ENCODE data around the gene ADAM22. TPM values are rescaled to one million over a fixed set of nuclear protein-coding genes. Genes with fewer than 3 reads are reported as not detected.

The ADAM22 gene
- total and polyA plus RNA-seq, 2 donors (not counting 1 experiment from before 2014, with no cell fraction given) = 0.18 to 0.66 TPM

DNA sequence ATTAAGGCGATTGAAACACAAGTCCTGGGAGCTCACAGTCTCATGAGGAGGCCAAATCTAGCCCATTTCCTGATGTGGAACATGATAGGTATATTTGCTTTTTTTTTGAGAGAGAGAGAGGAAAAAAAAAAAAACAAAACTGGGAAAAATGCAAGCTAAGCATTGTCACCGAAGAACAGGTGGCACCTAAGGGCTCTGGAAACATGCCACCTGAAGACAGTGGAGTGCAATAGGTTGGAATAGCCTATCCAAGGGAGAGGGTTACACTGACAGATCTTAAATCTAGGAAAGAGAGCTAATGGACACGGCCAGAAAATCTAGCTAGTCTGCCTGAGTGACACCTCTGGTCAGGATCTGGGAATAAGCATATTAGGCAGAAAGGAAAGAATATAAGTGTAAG is 175.6 kb downstream of the ADAM22 start:
- Histone ChIP-seq H3K9me3 (ENCODE audit: control insufficient read depth, insufficient read depth, low read depth, low read length) (no peaks in the 10 kb centered on the region), H3K36me3 (ENCODE audit: control insufficient read depth, insufficient read depth, low read length) (no peaks in the 10 kb centered on the region), H3K9ac (ENCODE audit: insufficient read depth, low read length) (no peak overlapping the region), H3K4me3 (replicated peaks in 1 of 4; ENCODE audit: control extremely low read depth in 1 of 4, insufficient read depth in 1 of 4, low read depth in 3 of 4, low read length in 4 of 4) (no peak overlapping the region), H3K4me1 (ENCODE audit: control insufficient read depth, extremely low read depth, insufficient read depth, low read length) (no peaks in the 10 kb centered on the region), H3K79me2 (ENCODE audit: control insufficient read depth, insufficient read depth, low read length) (no peaks in the 10 kb centered on the region), H3K27ac (ENCODE audit: insufficient read depth, low read length) (no peak overlapping the region), H3K27me3 (ENCODE audit: control insufficient read depth, insufficient read depth, low read length) (no peaks in the 10 kb centered on the region), H2AFZ (ENCODE audit: low read length) (no peak overlapping the region), H4K20me1 (ENCODE audit: control insufficient read depth, extremely low read depth, insufficient read depth, low read length) (no peaks in the 10 kb centered on the region), H3K4me2 (ENCODE audit: extremely low read depth, insufficient read depth, low read length) (no peak overlapping the region)
- DNase-seq (ENCODE audit: low read depth in 2 of 2) = no peak
- TF ChIP-seq, protein P1, sequence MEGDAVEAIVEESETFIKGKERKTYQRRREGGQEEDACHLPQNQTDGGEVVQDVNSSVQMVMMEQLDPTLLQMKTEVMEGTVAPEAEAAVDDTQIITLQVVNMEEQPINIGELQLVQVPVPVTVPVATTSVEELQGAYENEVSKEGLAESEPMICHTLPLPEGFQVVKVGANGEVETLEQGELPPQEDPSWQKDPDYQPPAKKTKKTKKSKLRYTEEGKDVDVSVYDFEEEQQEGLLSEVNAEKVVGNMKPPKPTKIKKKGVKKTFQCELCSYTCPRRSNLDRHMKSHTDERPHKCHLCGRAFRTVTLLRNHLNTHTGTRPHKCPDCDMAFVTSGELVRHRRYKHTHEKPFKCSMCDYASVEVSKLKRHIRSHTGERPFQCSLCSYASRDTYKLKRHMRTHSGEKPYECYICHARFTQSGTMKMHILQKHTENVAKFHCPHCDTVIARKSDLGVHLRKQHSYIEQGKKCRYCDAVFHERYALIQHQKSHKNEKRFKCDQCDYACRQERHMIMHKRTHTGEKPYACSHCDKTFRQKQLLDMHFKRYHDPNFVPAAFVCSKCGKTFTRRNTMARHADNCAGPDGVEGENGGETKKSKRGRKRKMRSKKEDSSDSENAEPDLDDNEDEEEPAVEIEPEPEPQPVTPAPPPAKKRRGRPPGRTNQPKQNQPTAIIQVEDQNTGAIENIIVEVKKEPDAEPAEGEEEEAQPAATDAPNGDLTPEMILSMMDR (conservative IDR thresholded peaks at IDR 0.05 in 1 of 2, IDR thresholded peaks at IDR 0.05 in 1 of 2; ENCODE audit: low read depth in 1 of 2, low read length in 2 of 2) = no peak
- TF ChIP-seq EZH2 (IDR thresholded peaks at IDR 0.05; ENCODE audit: low read length, missing control alignments) = no peak

DNA sequence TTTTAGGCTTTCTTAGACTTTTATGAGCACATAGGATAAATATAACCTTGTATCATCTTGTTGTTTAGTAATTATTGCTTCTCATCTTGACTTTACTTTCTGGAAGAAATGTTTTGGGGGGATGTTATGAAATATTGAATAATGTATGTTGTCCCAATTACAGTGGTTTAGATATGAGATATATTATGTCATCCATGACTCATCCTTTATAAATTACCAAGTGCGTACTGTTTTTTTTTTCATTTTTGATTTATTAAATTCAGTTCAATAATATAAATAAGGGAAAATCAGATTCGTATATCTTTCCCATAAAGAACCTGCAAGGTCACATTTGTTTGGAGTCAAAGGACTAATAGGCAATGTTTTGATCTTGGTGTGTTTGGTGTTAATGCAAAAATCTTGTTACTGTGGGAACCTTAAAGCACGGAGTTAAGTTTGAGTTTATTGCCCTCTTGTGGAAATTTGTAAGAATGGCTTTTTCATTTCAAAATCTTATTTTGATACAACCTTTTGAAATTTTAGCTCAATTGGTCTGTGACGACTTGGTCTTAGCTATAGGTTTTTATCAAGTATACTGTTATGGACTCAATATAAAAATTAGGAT is 177.2 kb downstream of the ADAM22 start:
- Histone ChIP-seq H3K4me3 (replicated peaks in 1 of 4; ENCODE audit: control extremely low read depth in 1 of 4, insufficient read depth in 1 of 4, low read depth in 3 of 4, low read length in 4 of 4) (no peak overlapping the region), H2AFZ (ENCODE audit: low read length) (no peak overlapping the region), H3K9me3 (ENCODE audit: control insufficient read depth, insufficient read depth, low read depth, low read length) (no peaks in the 10 kb centered on the region), H3K4me2 (ENCODE audit: extremely low read depth, insufficient read depth, low read length) (no peak overlapping the region), H3K9ac (ENCODE audit: insufficient read depth, low read length) (no peak overlapping the region), H3K36me3 (ENCODE audit: control insufficient read depth, insufficient read depth, low read length) (no peaks in the 10 kb centered on the region), H3K4me1 (ENCODE audit: control insufficient read depth, extremely low read depth, insufficient read depth, low read length) (no peaks in the 10 kb centered on the region), H3K27ac (ENCODE audit: insufficient read depth, low read length) (no peak overlapping the region), H4K20me1 (ENCODE audit: control insufficient read depth, extremely low read depth, insufficient read depth, low read length) (no peaks in the 10 kb centered on the region), H3K79me2 (ENCODE audit: control insufficient read depth, insufficient read depth, low read length) (no peaks in the 10 kb centered on the region), H3K27me3 (ENCODE audit: control insufficient read depth, insufficient read depth, low read length) (no peaks in the 10 kb centered on the region)
- TF ChIP-seq, protein P1 (conservative IDR thresholded peaks at IDR 0.05 in 1 of 2, IDR thresholded peaks at IDR 0.05 in 1 of 2; ENCODE audit: low read depth in 1 of 2, low read length in 2 of 2) = peak; percentile 43 to 56
- TF ChIP-seq EZH2 (IDR thresholded peaks at IDR 0.05; ENCODE audit: low read length, missing control alignments) = no peak
- DNase-seq (ENCODE audit: low read depth in 2 of 2) = peak; percentile 46 to 73

DNA sequence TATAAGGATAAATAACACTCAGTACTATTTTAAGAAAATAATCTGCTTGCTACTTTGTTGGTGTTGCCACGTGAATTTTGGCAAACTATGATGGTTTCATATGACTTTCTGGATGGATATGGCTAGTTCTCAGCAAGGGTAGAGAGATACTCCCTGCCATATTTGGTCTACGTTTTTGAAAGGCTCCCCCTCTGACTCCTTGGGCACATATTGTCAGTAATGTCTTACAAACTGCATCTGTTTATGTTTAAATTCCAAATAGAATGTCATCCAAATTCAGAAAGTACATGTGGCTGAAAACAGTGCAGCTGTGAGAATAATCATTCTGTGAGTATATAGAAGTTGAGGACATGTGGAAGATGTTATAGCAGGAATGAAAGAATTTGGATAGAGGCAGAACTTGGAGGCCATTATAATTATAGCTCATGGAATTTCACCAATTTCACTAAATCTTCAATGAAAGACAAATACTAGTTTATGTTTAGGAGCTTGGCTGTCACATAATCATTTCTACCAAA is 178.0 kb downstream of the ADAM22 start:
- TF ChIP-seq, protein P1 (conservative IDR thresholded peaks at IDR 0.05 in 1 of 2, IDR thresholded peaks at IDR 0.05 in 1 of 2; ENCODE audit: low read depth in 1 of 2, low read length in 2 of 2) = no peak
- no peak for TF ChIP-seq EZH2 (IDR thresholded peaks at IDR 0.05; ENCODE audit: low read length, missing control alignments)
- peak in 1 of 2 donors; percentile 38 for DNase-seq (ENCODE audit: low read depth in 2 of 2)
- Histone ChIP-seq H3K36me3 (ENCODE audit: control insufficient read depth, insufficient read depth, low read length) (no peaks in the 10 kb centered on the region), H2AFZ (ENCODE audit: low read length) (no peak overlapping the region), H3K79me2 (ENCODE audit: control insufficient read depth, insufficient read depth, low read length) (no peaks in the 10 kb centered on the region), H3K9me3 (ENCODE audit: control insufficient read depth, insufficient read depth, low read depth, low read length) (no peaks in the 10 kb centered on the region), H3K27me3 (ENCODE audit: control insufficient read depth, insufficient read depth, low read length) (no peaks in the 10 kb centered on the region), H3K4me1 (ENCODE audit: control insufficient read depth, extremely low read depth, insufficient read depth, low read length) (no peaks in the 10 kb centered on the region), H4K20me1 (ENCODE audit: control insufficient read depth, extremely low read depth, insufficient read depth, low read length) (no peaks in the 10 kb centered on the region), H3K27ac (ENCODE audit: insufficient read depth, low read length) (no peak overlapping the region), H3K4me2 (ENCODE audit: extremely low read depth, insufficient read depth, low read length) (no peak overlapping the region), H3K4me3 (replicated peaks in 1 of 4; ENCODE audit: control extremely low read depth in 1 of 4, insufficient read depth in 1 of 4, low read depth in 3 of 4, low read length in 4 of 4) (no peak overlapping the region), H3K9ac (ENCODE audit: insufficient read depth, low read length) (no peak overlapping the region)
